PC-9 (cell line): ENCODE results near the gene CCDC43. TPM values are rescaled to one million over a fixed set of nuclear protein-coding genes. Genes with fewer than 3 reads are reported as not detected.

Experiments
- BruUV-seq: library from RNA; stranded (reverse); fragments of 400-500 nt; replicated peaks from 2 replicates; lab custom pipeline; 2021; lab: Mats Ljungman, UMichigan
- CTCF ChIA-PET: fragments of 300-600 bp; sonication (Branson Sonifier 250); formaldehyde crosslinking; loops from one replicate; lab custom pipeline; 2022; ENCODE audit warnings: antibody characterized with exemption; lab: Charles Lee
- POLR2A ChIA-PET: fragments of 300-600 bp; sonication (Branson Sonifier 250); formaldehyde crosslinking; loops from one replicate; lab custom pipeline; 2022; ENCODE audit warnings: antibody characterized with exemption; ENCODE audit not compliant: unreplicated experiment; lab: Charles Lee
- DNase-seq, 2 experiments: peaks; one replicate each; pipeline versions ENCODE4 v3.0.0 to v3.0.0-alpha.2; 2015 to 2022; ENCODE audit warnings: mixed read lengths in 1 of 2
- H2AFZ ChIP-seq: fragments of 200-600 bp; sonication (generic); 2 replicates; pipeline ENCODE4 v1.8.1; 2017; ENCODE audit warnings: antibody characterized with exemption
- H3F3A ChIP-seq: fragments of 200-600 bp; sonication (generic); 2 replicates; pipeline ENCODE4 v1.8.1; 2017; ENCODE audit warnings: antibody characterized with exemption, mild to moderate bottlenecking, low read depth; ENCODE audit not compliant: insufficient read depth
- H3K27ac ChIP-seq: fragments of 200-600 bp; sonication (generic); 2 replicates; pipeline ENCODE4 v1.6.1; 2016; ENCODE audit warnings: mixed run types
- H3K27me3 ChIP-seq: fragments of 200-600 bp; sonication (generic); 2 replicates; pipeline ENCODE4 v1.6.1; 2016; ENCODE audit warnings: low read depth, mixed run types; ENCODE audit not compliant: insufficient read depth
- H3K36me3 ChIP-seq: fragments of 200-600 bp; sonication (generic); 2 replicates; pipeline ENCODE4 v1.6.1; 2016; ENCODE audit warnings: low read depth, mixed run types
- H3K4me1 ChIP-seq: fragments of 200-600 bp; sonication (generic); replicated peaks from 2 replicates; pipeline ENCODE4 v1.6.1; 2016; ENCODE audit warnings: mixed run types; ENCODE audit not compliant: insufficient read depth
- H3K4me2 ChIP-seq: fragments of 200-600 bp; sonication (generic); 2 replicates; pipeline ENCODE4 v1.6.1; 2017; ENCODE audit warnings: mixed run types
- H3K4me3 ChIP-seq: fragments of 200-600 bp; sonication (generic); 2 replicates; pipeline ENCODE4 v1.6.1; 2016; ENCODE audit warnings: mixed run types
- H3K79me2 ChIP-seq: fragments of 200-600 bp; sonication (generic); 2 replicates; pipeline ENCODE4 v1.6.1; 2017; ENCODE audit warnings: low read depth, mixed run types
- H3K9me2 ChIP-seq: fragments of 200-600 bp; sonication (generic); 2 replicates; pipeline ENCODE4 v1.8.1; 2017; ENCODE audit warnings: mild to moderate bottlenecking; ENCODE audit not compliant: insufficient read depth
- H3K9me3 ChIP-seq: fragments of 200-600 bp; sonication (generic); 2 replicates; pipeline ENCODE4 v1.8.1; 2016; ENCODE audit warnings: low read depth; ENCODE audit not compliant: insufficient read depth
- H4K20me1 ChIP-seq: fragments of 200-600 bp; sonication (generic); 2 replicates; pipeline ENCODE4 v1.8.1; 2017; ENCODE audit not compliant: insufficient read depth
- EZH2 ChIP-seq: fragments of 200-600 bp; sonication (generic); IDR thresholded peaks from 2 replicates; pipeline ENCODE4 v1.8.0; 2017; ENCODE audit warnings: antibody characterized with exemption, low read depth
- intact Hi-C: fragments of 100-400 bp; cut with micrococcal nuclease; formaldehyde crosslinking; loops from one replicate; pipeline ENCODE4 v1.10.0; 2022; ENCODE audit not compliant: unreplicated experiment
- total RNA-seq: library from RNA; stranded (reverse); gene quantifications from 2 replicates; pipeline ENCODE4 v1.2.3, GENCODE V29; 2021
- TF ChIP-seq, protein P1 (sequence below): fragments of 200-600 bp; sonication (generic); conservative IDR thresholded peaks from 2 replicates; pipeline ENCODE4 v1.6.1; 2017; ENCODE audit warnings: mixed run types, antibody characterized with exemption, mild to moderate bottlenecking, moderate library complexity

Gene CCDC43
- total RNA-seq, 1 experiment from 2014 or later = 19.9 TPM

DNA sequence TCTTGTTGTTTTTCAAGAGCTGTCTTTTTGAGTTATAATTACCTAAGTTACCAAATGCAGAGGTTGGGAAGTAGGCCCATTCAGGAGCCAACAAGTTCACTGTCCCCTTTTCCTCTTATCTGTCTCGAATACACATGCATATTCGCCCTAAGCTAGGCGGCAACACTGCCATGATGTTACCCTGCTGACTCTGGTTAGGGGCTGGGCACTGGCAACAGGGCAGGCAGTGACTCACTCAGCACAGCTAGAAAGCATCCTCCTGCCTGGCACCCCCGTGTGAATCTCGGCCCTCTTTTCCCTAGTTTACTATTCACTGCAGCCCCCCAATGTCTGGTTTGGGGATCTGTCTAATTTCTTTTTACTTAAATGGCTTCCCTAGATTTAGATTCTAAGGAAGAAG, 32.7 kb upstream of the CCDC43 start:
- Histone ChIP-seq H3K27ac (no peak overlapping the region), H3K27me3 (no peaks in the 10 kb centered on the region), H3K9me3 (no peaks in the 10 kb centered on the region), H3K4me3 (no peak overlapping the region), H2AFZ (no peak overlapping the region), H3F3A (no peaks in the 10 kb centered on the region; the same call in 1 of the 2 replicates), H3K36me3 (peaks cover 12% of the 10 kb centered on the region; the same call in 1 of the 2 replicates), H4K20me1 (no peaks in the 10 kb centered on the region), H3K4me1 (no peaks in the 10 kb centered on the region), H3K4me2 (no peak overlapping the region), H3K79me2 (no peaks in the 10 kb centered on the region), H3K9me2 (no peaks in the 10 kb centered on the region)
- intact Hi-C loops = no loop called here
- TF ChIP-seq, protein P1, sequence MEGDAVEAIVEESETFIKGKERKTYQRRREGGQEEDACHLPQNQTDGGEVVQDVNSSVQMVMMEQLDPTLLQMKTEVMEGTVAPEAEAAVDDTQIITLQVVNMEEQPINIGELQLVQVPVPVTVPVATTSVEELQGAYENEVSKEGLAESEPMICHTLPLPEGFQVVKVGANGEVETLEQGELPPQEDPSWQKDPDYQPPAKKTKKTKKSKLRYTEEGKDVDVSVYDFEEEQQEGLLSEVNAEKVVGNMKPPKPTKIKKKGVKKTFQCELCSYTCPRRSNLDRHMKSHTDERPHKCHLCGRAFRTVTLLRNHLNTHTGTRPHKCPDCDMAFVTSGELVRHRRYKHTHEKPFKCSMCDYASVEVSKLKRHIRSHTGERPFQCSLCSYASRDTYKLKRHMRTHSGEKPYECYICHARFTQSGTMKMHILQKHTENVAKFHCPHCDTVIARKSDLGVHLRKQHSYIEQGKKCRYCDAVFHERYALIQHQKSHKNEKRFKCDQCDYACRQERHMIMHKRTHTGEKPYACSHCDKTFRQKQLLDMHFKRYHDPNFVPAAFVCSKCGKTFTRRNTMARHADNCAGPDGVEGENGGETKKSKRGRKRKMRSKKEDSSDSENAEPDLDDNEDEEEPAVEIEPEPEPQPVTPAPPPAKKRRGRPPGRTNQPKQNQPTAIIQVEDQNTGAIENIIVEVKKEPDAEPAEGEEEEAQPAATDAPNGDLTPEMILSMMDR = no peak
- no peak for TF ChIP-seq EZH2
- no peak for DNase-seq
- ChIA-PET POLR2A (no interaction called here), CTCF (no interaction called here)
- BruUV-seq = no TSS peak

DNA sequence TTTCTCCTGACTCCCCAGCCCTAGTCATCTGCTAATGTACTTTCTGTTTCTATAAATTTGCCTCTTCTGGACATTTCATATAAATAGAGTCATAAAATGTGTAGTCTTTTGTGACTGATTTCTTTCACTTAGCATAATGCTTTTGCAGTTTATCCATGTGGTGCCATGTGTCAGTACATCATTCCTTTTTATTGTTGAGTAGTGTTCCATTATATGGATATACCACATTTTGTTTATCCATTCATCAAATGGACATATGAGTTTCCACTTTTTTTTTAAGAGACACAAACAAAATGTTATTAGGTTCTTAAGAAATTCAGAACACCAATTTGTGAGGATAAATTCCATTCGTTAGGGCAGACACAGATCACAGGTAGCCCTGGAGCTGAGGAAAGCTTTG, 29.9 kb upstream of the CCDC43 start:
- CTCF ChIA-PET = no interaction called here
- BruUV-seq = no TSS peak
- Histone ChIP-seq H2AFZ (no peak overlapping the region), H3K9me3 (no peaks in the 10 kb centered on the region), H3K4me1 (no peaks in the 10 kb centered on the region), H3K27ac (no peak overlapping the region), H3K79me2 (no peaks in the 10 kb centered on the region), H3K4me2 (no peak overlapping the region), H3K4me3 (no peak overlapping the region), H3K27me3 (no peaks in the 10 kb centered on the region), H3K36me3 (peaks cover 12% of the 10 kb centered on the region; the same call in 1 of the 2 replicates), H3K9me2 (no peaks in the 10 kb centered on the region), H4K20me1 (no peaks in the 10 kb centered on the region), H3F3A (no peaks in the 10 kb centered on the region; the same call in 1 of the 2 replicates)
- POLR2A ChIA-PET = no interaction called here
- no peak for DNase-seq
- intact Hi-C loops = no loop called here
- TF ChIP-seq EZH2 = no peak
- TF ChIP-seq, protein P1 = no peak

DNA sequence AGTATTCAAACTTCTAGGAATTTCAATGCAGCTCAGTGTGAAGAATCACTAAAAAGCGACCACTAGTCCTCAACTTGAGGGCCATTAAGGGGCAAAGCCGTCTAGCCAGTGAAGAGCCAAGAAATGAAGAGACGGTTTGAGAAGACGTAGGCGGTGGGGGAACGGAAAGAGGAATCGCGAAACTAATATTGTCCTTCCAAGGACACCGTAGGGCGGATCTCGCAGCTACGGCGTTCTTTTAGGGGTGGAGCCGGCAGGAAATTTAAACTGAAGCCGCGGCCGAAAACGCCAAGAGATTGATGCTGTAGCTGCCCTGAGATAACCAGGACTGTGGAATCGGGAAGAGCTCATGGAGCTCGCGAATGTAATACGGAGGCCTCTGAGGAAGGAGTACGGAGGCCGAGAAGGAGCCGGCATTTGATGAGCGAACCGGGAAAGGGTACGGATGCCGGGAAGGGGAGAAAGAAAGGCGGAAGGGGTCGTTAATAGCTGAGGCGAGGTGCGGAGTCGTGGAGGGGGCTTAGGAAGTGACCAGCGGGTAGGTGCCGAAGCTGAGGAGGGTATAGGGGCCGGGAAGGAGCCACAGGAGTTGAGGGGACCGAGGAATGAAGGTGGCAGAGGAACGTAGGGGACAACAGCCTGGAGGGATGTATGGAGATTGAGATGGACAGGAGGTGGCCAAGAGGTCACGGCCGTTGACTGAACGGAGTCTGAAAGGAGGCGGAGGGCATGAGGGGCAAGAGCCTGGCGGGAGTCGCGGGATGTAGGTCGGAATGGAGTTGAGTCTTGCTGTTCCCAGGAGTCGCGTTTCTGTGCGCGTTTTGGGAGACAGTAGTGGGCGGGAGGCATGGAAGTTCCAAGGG, 19.1 kb upstream of the CCDC43 start, which contains the start of gene DBF4B:
TSS of gene DBF4B (plus strand) at position 265 of the 863 bp plus-strand sequence. CDS start at position 421, 156 bp downstream.
- TF ChIP-seq EZH2 = no peak
- TF ChIP-seq, protein P1 = no peak
- DNase-seq = peak; percentile 71 to 75
- Histone ChIP-seq H2AFZ (peak within 1 kb of the TSS; percentile 92), H3K4me2 (peak within 1 kb of the TSS; percentile 87), H3K9me3 (no peaks in the 10 kb centered on the region), H3K9me2 (no peaks in the 10 kb centered on the region), H3K27me3 (no peaks in the 10 kb centered on the region), H3K4me1 (peaks cover 11% of the 10 kb centered on the region), H3K4me3 (peak within 1 kb of the TSS; percentile 81), H3F3A (peaks cover 3% of the 10 kb centered on the region), H3K36me3 (no peaks in the 10 kb centered on the region), H4K20me1 (no peaks in the 10 kb centered on the region), H3K27ac (peak within 1 kb of the TSS; percentile 69), H3K79me2 (peaks cover 22% of the 10 kb centered on the region)
- intact Hi-C loops = no loop called here
- CTCF ChIA-PET = no interaction called here
- POLR2A ChIA-PET = no interaction called here
- BruUV-seq = no TSS peak
